ENCODE data around the gene NTN3.
"Not testable (repeated sequence)": the region's sequence is repeated elsewhere in the genome, so short reads cannot be mapped to it uniquely, and the experiment has no call there.

The NTN3 gene

DNA sequence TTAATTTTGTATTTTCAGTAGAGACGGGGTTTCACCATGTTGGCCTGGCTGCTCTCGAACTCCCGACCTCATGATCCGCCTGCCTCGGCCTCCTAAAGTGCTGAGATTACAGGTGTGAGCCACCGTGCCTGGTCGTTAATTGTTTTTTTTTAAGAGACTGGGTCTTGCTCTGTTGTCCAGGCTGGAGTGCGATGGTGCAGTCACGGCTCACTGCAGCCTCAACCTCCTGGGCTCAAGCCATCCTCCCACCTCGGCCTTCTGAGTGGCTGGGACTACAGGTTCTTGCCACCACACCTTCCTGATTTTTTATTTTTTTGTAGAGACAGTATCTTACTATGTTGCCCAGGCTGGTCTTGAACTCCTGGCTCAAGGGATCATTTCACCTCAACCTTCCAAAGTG, 8.9 kb downstream of the NTN3 start:
- not testable (repeated sequence) for FAIRE-seq

GRCh38 chr16:2480948-2481347, 9.9 kb downstream of the NTN3 start:
- FAIRE-seq, result no peak

- FAIRE-seq, result no peak
Measured at GRCh38 chr16:2481676-2482075, 10.6 kb downstream of the NTN3 start.

- no peak for FAIRE-seq
Measured at GRCh38 chr16:2482249-2482648, 11.2 kb downstream of the NTN3 start.

DNA sequence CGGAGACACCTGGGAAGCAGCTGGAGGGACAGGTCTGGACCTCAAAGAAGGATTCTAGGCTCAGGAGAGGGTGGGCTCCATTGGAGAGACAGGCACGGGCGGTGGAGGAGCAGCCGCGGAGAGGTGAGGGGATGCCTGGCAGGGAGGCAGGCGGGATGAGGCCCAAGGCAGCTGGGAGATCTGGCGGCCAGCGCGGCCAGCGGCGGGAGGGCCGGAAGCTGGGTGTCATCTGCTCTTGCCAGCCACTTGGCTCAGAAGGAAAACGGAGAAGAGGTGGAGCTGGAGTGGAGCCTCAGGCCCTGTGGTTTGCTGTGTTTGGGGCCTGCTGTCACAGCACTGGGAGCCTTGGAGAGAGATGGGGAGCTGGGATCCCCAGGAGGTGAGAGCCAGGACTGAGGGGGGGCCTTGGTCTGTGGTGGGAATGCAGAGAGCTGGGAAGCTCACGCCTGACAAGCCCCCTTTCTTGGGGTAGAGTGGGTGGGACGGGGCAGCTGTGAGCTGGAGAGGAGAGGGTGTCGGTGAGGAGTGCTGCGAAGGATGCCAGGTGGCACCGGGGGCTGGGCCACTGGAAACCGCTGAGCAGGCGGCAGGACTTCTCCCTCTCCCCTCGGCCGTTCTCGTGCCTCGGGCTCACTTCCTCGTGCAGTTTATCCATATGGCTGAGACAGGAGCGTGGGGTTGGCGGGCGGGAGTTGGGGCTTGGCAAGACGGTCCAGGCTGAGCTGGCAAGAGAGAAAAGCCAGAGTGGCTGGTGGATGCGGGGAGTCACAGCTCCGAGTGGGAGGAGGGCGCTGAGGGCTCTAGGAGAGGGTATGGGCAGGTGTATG, 11.8 kb downstream of the NTN3 start:
- no peak for FAIRE-seq

- FAIRE-seq, result no peak
Measured at GRCh38 chr16:2483939-2484897, 13.1 kb downstream of the NTN3 start.

- no peak for FAIRE-seq
Measured at GRCh38 chr16:2484898-2485508, 13.9 kb downstream of the NTN3 start.

DNA sequence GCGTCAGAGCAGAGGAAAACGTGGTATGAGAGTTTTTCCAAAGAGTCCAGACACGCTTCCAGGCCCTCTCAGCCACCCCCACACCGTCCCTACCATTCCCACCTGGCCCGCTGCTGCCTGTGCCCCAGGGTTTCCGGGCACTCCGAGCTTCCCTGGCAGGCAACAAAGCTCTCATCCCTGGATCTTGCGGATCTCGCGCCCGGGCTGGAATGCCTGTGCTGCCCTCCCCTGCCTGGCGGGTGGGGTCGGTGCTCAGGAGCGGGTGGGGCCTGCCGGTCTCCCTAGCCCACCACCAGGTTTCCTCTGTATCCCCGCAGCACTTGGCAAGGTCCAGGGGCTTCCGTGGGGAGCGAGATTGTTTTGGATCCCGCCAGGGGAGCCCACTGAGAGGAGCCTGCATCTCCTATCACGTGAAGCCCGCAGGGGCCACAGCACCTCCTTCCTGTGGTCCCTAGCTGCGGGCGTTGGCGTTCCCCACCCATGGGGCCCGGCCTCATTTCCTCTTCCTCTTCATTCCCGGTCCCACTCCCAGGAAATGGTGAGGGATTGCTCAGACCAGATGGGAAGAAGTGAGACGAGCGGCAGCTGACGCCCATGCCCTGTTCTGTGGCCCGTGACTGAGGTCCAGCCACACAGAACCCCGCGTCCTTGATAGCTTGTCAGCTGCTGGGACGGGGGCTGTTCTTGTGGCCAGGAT, 14.9 kb downstream of the NTN3 start:
- FAIRE-seq, result no peak

DNA sequence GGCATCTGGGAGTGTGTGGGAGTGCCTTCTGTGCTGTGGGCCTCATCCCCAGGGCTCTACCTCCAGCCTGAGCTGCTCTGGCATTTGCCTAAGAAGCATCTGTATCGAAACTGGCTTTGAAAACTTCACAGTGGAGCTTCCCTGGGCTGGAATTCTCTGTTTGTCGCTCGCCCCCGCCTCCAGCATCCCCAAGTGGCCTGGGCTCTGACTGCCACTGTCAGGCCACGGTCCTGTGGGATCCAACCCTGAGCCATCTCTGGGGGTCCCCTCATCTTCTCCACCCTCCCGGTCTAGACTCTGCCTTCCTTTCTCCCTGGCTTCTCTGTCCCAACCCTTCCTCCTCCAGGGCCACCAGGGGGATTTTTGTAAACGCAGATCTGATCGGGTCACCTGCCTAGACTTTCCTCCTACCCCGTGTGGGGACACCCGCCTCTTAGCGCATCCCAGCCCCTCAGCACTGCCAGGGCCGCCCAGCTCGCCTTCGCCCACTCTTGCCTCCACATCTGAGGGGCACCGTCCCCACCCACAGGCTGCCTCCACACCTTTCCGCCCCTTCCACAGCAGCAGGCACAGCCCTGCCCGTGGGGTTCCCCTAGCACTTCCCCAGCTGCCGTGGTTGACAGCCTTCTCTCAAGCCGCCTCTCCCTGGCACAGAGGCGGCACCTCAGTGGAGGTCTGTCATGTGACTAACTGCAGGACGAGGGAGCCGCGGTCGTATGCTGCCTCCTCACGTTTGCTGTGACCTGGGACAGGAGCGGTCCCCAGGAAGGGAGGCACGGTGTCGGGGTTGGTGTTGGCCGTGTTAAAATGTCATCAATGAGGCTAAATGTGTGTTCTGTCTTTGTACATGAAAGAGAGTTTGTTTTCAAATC, 15.8 kb downstream of the NTN3 start:
- FAIRE-seq, result no peak

GRCh38 chr16:2487517-2487842, 16.4 kb downstream of the NTN3 start:
- no peak for FAIRE-seq

- no peak for FAIRE-seq
Measured at GRCh38 chr16:2487903-2488531, 16.9 kb downstream of the NTN3 start.

GRCh38 chr16:2489581-2489980, 18.5 kb downstream of the NTN3 start:
- no peak for FAIRE-seq

DNA sequence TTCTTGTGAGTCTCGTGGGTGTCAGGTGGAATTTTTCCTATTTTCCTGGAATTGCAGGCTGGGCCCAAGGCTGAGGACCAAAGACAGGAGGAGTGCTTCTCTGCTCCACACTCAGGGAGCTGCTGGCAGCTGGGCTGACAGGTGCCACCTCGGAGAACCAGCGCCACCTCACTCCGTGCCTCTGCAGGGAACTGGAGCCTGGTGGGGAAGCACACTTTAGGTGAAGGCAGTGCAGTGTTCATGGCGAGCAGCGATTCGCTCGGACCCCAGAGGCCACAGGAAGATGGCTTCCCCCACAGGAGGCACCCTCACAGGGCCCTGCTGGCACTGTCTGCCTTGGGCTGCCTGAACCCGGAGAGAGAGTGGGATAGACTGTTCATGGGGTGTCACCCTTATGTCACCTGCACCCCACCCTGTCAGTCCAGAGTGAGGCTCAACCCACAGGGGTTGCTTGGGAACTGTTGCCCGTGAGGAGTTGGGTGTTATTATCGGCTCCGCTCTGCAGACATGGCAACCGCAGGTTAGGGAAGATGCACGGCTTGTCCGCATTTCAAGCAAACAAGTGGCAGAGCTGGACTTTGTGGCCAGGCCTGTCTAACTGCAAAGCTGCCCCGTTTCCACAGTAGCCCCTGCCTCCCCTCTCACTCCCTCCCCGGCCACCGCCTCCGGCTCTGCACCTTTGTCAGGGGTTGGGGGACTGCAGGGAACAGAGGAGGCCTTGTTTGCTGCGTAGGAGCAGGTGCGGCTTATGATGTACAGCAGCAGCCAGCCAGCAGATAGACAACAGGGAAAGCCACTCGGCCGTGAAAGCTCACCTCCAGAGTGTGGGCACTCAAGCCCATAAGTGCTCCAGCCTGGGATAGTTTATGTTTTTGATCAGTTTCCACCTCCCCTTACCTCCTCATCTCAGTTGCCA, 19.4 kb downstream of the NTN3 start:
- no peak for FAIRE-seq

DNA sequence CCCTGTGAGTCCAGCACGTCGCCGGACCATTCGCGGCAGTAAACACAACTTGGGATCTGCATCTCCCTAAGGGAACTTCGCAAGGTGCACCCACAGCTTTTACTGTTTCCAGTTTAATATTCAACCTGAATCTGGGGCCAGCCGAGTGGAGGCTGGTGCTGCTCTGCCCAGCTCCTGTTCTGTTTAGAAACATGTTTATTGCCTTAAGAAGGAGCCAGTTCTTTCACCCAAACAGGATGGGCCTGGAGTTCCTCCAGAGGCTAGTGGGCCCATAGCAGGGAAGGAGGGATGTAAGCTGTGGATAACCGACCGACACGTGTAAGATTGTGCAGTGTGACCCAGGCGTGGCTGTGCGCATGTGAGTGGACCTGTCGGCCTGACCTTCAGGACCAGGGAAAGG, 21.2 kb downstream of the NTN3 start:
- no peak for FAIRE-seq

- FAIRE-seq, result no peak
Measured at GRCh38 chr16:2493605-2494004, 22.5 kb downstream of the NTN3 start.

GRCh38 chr16:2494616-2495015, 23.5 kb downstream of the NTN3 start:
- no peak for FAIRE-seq

- no peak for FAIRE-seq
Measured at GRCh38 chr16:2495041-2495440, 23.9 kb downstream of the NTN3 start.

- FAIRE-seq, result no peak
Measured at GRCh38 chr16:2496223-2497115, 25.4 kb downstream of the NTN3 start.

DNA sequence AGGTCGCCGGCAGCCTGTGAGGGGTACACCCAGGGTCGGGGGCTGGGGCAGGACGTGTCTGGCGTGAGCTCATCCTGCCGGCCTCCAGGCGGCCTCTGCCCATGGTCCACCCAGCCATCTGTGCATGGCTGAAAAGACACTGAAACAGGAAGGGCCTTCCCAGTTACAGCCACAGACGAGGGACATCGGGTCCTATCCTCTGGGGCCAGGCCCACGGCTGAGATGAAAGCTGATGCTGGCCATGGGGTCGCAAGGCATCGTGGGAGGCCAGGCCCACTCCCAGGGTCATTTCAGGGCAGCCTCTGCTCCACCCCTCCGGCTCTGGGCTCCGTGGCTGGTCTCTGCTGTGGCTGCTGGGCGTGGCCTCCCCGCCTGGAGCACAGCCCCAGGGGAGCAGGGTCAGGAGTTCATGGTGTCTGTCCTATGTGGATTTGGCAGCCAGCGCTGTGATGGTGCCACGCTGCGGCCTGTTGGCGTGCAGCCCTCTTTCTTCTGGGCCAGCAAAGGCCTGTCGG, 26.1 kb downstream of the NTN3 start:
- no peak for FAIRE-seq

All from colon (tissue), 2 donors.